ENCODE data around the gene POC1A.

POC1A gene

GRCh38 chr3:52088445-52089367 is 65.5 kb downstream of the POC1A start:
- H3K9ac ChIP-seq (ENCODE audit: insufficient read length, low read depth), result peak overlapping the region; percentile 24
- no peak for TF ChIP-seq YY1 (IDR thresholded peaks at IDR 0.05; ENCODE audit: insufficient read depth, insufficient read length)
- TF ChIP-seq ZNF274 (IDR thresholded peaks at IDR 0.05; ENCODE audit: low read depth, low read length), result no peak
- no peak for TF ChIP-seq SUZ12 (IDR thresholded peaks at IDR 0.05; ENCODE audit: extremely low read depth, insufficient read depth, insufficient read length)
- no peaks in the 10 kb centered on the region for H3K27me3 ChIP-seq (ENCODE audit: insufficient read depth, insufficient read length)
- no peaks in the 10 kb centered on the region for H3K9me3 ChIP-seq (ENCODE audit: insufficient read depth, low read length)
- no peak for DNase-seq (ENCODE audit: low read depth, low spot score)
- H3K4me3 ChIP-seq (ENCODE audit: insufficient read length, low read depth), result no peak overlapping the region
- H3K36me3 ChIP-seq (ENCODE audit: insufficient read depth, insufficient read length, low read length), result peaks cover 32% of the 10 kb centered on the region
- peaks cover 15% of the 10 kb centered on the region for H3K4me1 ChIP-seq (ENCODE audit: insufficient read depth, insufficient read length)

GRCh38 chr3:52087731-52088130 is 66.5 kb downstream of the POC1A start:
- Histone ChIP-seq H3K36me3 (ENCODE audit: insufficient read depth, insufficient read length, low read length) (peaks cover 23% of the 10 kb centered on the region), H3K9ac (ENCODE audit: insufficient read length, low read depth) (no peak overlapping the region), H3K9me3 (ENCODE audit: insufficient read depth, low read length) (no peaks in the 10 kb centered on the region), H3K4me3 (ENCODE audit: insufficient read length, low read depth) (no peak overlapping the region), H3K27me3 (ENCODE audit: insufficient read depth, insufficient read length) (no peaks in the 10 kb centered on the region), H3K4me1 (ENCODE audit: insufficient read depth, insufficient read length) (peaks cover 15% of the 10 kb centered on the region)
- TF ChIP-seq SUZ12 (IDR thresholded peaks at IDR 0.05; ENCODE audit: extremely low read depth, insufficient read depth, insufficient read length), result no peak
- TF ChIP-seq ZNF274 (IDR thresholded peaks at IDR 0.05; ENCODE audit: low read depth, low read length), result no peak
- no peak for TF ChIP-seq YY1 (IDR thresholded peaks at IDR 0.05; ENCODE audit: insufficient read depth, insufficient read length)
- DNase-seq (ENCODE audit: low read depth, low spot score), result no peak

GRCh38 chr3:52086976-52087663 is 67.1 kb downstream of the POC1A start:
- Histone ChIP-seq H3K27me3 (ENCODE audit: insufficient read depth, insufficient read length) (no peaks in the 10 kb centered on the region), H3K9me3 (ENCODE audit: insufficient read depth, low read length) (no peaks in the 10 kb centered on the region), H3K9ac (ENCODE audit: insufficient read length, low read depth) (no peak overlapping the region), H3K36me3 (ENCODE audit: insufficient read depth, insufficient read length, low read length) (peaks cover 18% of the 10 kb centered on the region), H3K4me1 (ENCODE audit: insufficient read depth, insufficient read length) (peaks cover 15% of the 10 kb centered on the region), H3K4me3 (ENCODE audit: insufficient read length, low read depth) (no peak overlapping the region)
- no peak for DNase-seq (ENCODE audit: low read depth, low spot score)
- no peak for TF ChIP-seq ZNF274 (IDR thresholded peaks at IDR 0.05; ENCODE audit: low read depth, low read length)
- TF ChIP-seq YY1 (IDR thresholded peaks at IDR 0.05; ENCODE audit: insufficient read depth, insufficient read length), result no peak
- no peak for TF ChIP-seq SUZ12 (IDR thresholded peaks at IDR 0.05; ENCODE audit: extremely low read depth, insufficient read depth, insufficient read length)

- Histone ChIP-seq H3K4me1 (ENCODE audit: insufficient read depth, insufficient read length) (peaks cover 12% of the 10 kb centered on the region), H3K9ac (ENCODE audit: insufficient read length, low read depth) (no peak overlapping the region), H3K4me3 (ENCODE audit: insufficient read length, low read depth) (no peak overlapping the region), H3K9me3 (ENCODE audit: insufficient read depth, low read length) (no peaks in the 10 kb centered on the region), H3K36me3 (ENCODE audit: insufficient read depth, insufficient read length, low read length) (peaks cover 12% of the 10 kb centered on the region), H3K27me3 (ENCODE audit: insufficient read depth, insufficient read length) (no peaks in the 10 kb centered on the region)
- DNase-seq (ENCODE audit: low read depth, low spot score), result no peak
- no peak for TF ChIP-seq SUZ12 (IDR thresholded peaks at IDR 0.05; ENCODE audit: extremely low read depth, insufficient read depth, insufficient read length)
- TF ChIP-seq YY1 (IDR thresholded peaks at IDR 0.05; ENCODE audit: insufficient read depth, insufficient read length), result no peak
- TF ChIP-seq ZNF274 (IDR thresholded peaks at IDR 0.05; ENCODE audit: low read depth, low read length), result no peak
These were observed 67.8 kb downstream of the POC1A start for GRCh38 chr3:52086461-52086860.

DNA sequence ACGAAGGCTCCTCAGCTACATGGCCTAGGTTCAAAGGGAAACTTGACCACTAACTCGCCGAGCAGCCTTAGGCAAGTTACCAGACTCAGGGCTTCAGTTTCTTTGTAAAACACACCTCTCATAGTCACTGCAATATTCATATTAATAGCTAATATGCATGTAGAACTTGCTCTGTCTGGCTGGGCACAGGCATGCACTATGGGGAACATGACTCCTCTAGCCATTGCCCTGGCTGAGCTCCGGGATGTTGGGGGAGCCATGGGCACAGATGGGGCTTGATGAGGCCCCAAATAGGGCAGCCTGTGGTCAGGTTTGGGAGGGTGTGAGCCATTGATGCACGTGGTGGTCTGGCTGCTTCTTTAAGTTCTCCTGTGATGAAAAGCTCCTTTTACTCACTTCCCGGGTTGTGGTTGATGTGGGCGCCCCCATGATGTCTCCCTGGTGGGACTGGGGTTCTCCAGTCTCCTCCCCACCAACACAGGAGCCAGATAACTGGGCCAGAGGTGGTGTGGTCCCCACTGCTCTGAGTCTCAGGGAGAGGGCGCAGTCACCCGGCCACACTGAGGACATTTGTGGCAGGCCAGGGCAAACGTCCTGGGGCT is 68.4 kb downstream of the POC1A start:
- Histone ChIP-seq H3K27me3 (ENCODE audit: insufficient read depth, insufficient read length) (no peaks in the 10 kb centered on the region), H3K9ac (ENCODE audit: insufficient read length, low read depth) (no peak overlapping the region), H3K9me3 (ENCODE audit: insufficient read depth, low read length) (no peaks in the 10 kb centered on the region), H3K4me3 (ENCODE audit: insufficient read length, low read depth) (no peak overlapping the region), H3K4me1 (ENCODE audit: insufficient read depth, insufficient read length) (peaks cover 12% of the 10 kb centered on the region), H3K36me3 (ENCODE audit: insufficient read depth, insufficient read length, low read length) (peaks cover 11% of the 10 kb centered on the region)
- TF ChIP-seq SUZ12 (IDR thresholded peaks at IDR 0.05; ENCODE audit: extremely low read depth, insufficient read depth, insufficient read length) (no peak), ZNF274 (IDR thresholded peaks at IDR 0.05; ENCODE audit: low read depth, low read length) (no peak), YY1 (IDR thresholded peaks at IDR 0.05; ENCODE audit: insufficient read depth, insufficient read length) (no peak)
- no peak for DNase-seq (ENCODE audit: low read depth, low spot score)

DNA sequence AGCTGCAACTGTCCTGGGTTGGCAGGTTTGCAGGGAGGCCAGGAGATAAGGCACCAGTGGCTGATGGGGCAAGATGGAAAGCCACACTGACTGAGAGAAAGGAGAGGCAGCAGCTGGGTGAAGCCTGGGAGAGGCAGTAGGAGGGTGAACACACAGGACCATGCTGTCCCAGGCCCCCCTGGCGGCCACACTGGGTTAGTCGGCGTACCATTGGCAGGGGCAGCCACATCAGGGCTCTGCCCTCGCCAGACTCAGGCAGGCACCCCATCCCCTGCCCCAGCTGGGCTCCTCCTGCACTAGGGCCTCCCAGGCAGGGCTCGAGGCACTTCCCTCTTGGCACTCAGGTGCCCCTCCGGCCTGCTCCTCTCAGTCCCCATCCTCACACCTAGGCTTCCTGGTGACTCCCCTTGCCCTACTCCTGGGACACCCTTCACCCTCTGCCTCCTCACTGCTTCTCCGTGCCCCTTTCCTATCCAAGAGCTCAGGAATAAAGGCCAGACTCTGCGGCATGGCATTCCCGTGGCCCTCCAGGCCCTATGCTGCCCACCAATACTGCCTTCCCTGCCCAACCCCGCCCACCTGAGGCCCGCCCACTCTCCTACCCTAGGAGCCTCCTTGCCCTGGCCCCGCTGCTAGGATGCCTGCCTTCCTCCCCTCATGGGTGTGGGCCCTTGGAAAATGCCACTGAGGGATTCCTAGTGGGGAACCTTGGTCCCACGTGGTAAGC is 69.1 kb downstream of the POC1A start:
- Histone ChIP-seq H3K9ac (ENCODE audit: insufficient read length, low read depth) (no peak overlapping the region), H3K27me3 (ENCODE audit: insufficient read depth, insufficient read length) (no peaks in the 10 kb centered on the region), H3K4me1 (ENCODE audit: insufficient read depth, insufficient read length) (peaks cover 7% of the 10 kb centered on the region), H3K36me3 (ENCODE audit: insufficient read depth, insufficient read length, low read length) (peaks cover 14% of the 10 kb centered on the region), H3K9me3 (ENCODE audit: insufficient read depth, low read length) (no peaks in the 10 kb centered on the region), H3K4me3 (ENCODE audit: insufficient read length, low read depth) (no peak overlapping the region)
- no peak for TF ChIP-seq ZNF274 (IDR thresholded peaks at IDR 0.05; ENCODE audit: low read depth, low read length)
- TF ChIP-seq YY1 (IDR thresholded peaks at IDR 0.05; ENCODE audit: insufficient read depth, insufficient read length), result no peak
- TF ChIP-seq SUZ12 (IDR thresholded peaks at IDR 0.05; ENCODE audit: extremely low read depth, insufficient read depth, insufficient read length), result no peak
- no peak for DNase-seq (ENCODE audit: low read depth, low spot score)

All from NT2/D1 (cell line).